ENCODE measurements around the gene INPP4B. TPM values are rescaled to one million over a fixed set of nuclear protein-coding genes. Genes with fewer than 3 reads are reported as not detected.

INPP4B gene
- total RNA-seq, 2 experiments from 2014 or later, result 23.5 to 29.7 TPM

DNA sequence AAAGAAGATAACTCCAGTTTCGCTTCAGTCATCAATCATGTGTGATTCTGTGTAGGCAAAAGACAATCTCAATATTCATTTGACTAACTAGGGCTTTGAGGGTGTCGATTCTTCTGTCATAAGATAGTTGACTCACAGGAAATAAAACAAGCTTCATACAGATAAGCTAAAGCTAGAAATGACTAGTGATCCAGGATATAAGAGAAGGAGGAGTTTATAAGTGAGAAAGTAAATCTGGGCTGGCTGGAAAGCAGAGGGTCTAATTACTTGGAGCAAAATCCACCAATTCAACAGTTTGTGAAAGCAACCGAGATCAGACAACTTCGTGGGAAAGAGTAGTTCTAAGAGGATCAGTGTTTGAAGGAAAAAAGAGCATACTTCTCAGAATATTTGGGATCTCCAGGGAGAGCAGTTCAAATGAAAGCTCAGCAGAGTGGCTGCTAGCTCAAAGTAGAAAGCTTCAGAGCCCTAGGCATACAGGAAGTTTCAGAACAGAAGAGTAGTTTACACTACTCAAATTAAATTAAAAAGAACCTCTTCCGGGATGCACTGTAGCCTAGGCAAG, 429.3 kb downstream of the INPP4B start:
- H3K36me3 Mint-ChIP-seq, result peaks cover 3% of the 10 kb centered on the region
- H3K4me1 Mint-ChIP-seq, result peaks cover 43% of the 10 kb centered on the region
- H3K4me3 Mint-ChIP-seq, result peak overlapping the region; percentile 60
- peak; percentile 96 for ATAC-seq
- CTCF ChIA-PET, result interaction anchor here (0.7 to 3.0 kb wide), 9 partner anchors 8 to 431 kb away, joined by 3 to 26 read pairs (median 4); no protein-coding TSS in a partner anchor
- no peaks in the 10 kb centered on the region for H3K27me3 Mint-ChIP-seq
- no peaks in the 10 kb centered on the region for H3K9me3 Mint-ChIP-seq (ENCODE audit: low read depth)
- peak overlapping the region; percentile 98 for H3K27ac Mint-ChIP-seq
- DNase-seq, result no peak

DNA sequence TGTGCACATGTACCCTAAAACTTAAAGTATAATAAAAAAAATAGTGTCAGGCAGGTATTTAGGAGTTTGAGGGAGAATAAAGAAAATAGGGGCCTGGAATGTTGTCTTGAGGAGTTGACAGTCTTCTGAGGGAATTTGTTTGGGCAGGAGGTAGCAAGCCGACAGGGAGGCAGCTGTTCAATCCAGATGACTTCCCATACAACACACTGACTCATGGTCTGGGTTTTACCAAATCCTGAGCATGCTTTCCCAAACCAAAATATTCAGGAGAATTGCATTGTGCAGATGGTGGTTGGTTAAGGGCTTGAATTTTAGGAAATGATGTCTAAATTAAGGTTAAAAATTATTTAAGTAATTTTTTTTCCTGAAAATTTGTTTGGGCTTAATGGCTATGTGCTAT, 430.0 kb downstream of the INPP4B start:
- Mint-ChIP-seq H3K4me1 (peaks cover 46% of the 10 kb centered on the region), H3K4me3 (no peak overlapping the region), H3K27ac (peak overlapping the region; percentile 98), H3K9me3 (ENCODE audit: low read depth) (no peaks in the 10 kb centered on the region), H3K27me3 (no peaks in the 10 kb centered on the region), H3K36me3 (peaks cover 3% of the 10 kb centered on the region)
- CTCF ChIA-PET, result interaction anchor here (1.2 to 3.0 kb wide), 4 partner anchors 10 to 432 kb away, joined by 3 to 26 read pairs (median 4); no protein-coding TSS in a partner anchor
- no peak for DNase-seq
- ATAC-seq, result no peak

GRCh38 chr4:142414366-142414990, 431.6 kb downstream of the INPP4B start:
- peaks cover 52% of the 10 kb centered on the region for H3K4me1 Mint-ChIP-seq
- CTCF ChIA-PET, result interaction anchor here (1.9 to 2.1 kb wide), 2 partner anchors 9 to 58 kb away, joined by 5 to 10 read pairs; no protein-coding TSS in a partner anchor
- H3K9me3 Mint-ChIP-seq (ENCODE audit: low read depth), result no peaks in the 10 kb centered on the region
- H3K4me3 Mint-ChIP-seq, result no peak overlapping the region
- no peak for DNase-seq
- no peak overlapping the region for H3K27ac Mint-ChIP-seq
- no peaks in the 10 kb centered on the region for H3K27me3 Mint-ChIP-seq
- ATAC-seq, result no peak
- peaks cover 3% of the 10 kb centered on the region for H3K36me3 Mint-ChIP-seq

- no peak for ATAC-seq
- CTCF ChIA-PET, result interaction anchor here (1.9 to 2.1 kb wide), 2 partner anchors 8 to 57 kb away, joined by 5 to 10 read pairs; no protein-coding TSS in a partner anchor
- no peaks in the 10 kb centered on the region for H3K27me3 Mint-ChIP-seq
- no peaks in the 10 kb centered on the region for H3K9me3 Mint-ChIP-seq (ENCODE audit: low read depth)
- H3K4me1 Mint-ChIP-seq, result peaks cover 51% of the 10 kb centered on the region
- H3K27ac Mint-ChIP-seq, result no peak overlapping the region
- no peak for DNase-seq
- peaks cover 3% of the 10 kb centered on the region for H3K36me3 Mint-ChIP-seq
- no peak overlapping the region for H3K4me3 Mint-ChIP-seq
These were observed 432.6 kb downstream of the INPP4B start for GRCh38 chr4:142413485-142413884.

GRCh38 chr4:142411993-142412392, 434.1 kb downstream of the INPP4B start:
- no peak for ATAC-seq
- Mint-ChIP-seq H3K9me3 (ENCODE audit: low read depth) (no peaks in the 10 kb centered on the region), H3K4me1 (peaks cover 51% of the 10 kb centered on the region), H3K36me3 (peaks cover 3% of the 10 kb centered on the region), H3K27me3 (no peaks in the 10 kb centered on the region), H3K4me3 (no peak overlapping the region), H3K27ac (no peak overlapping the region)
- no peak for DNase-seq
- CTCF ChIA-PET, result interaction anchor here (1.0 kb wide), 1 partner anchor 57 kb away, joined by 3 read pairs; no protein-coding TSS in a partner anchor

- Mint-ChIP-seq H3K36me3 (no peaks in the 10 kb centered on the region), H3K4me3 (no peak overlapping the region), H3K27ac (peak overlapping the region; percentile 73), H3K9me3 (ENCODE audit: low read depth) (no peaks in the 10 kb centered on the region), H3K4me1 (peaks cover 46% of the 10 kb centered on the region), H3K27me3 (no peaks in the 10 kb centered on the region)
- no peak for DNase-seq
- ATAC-seq, result no peak
- CTCF ChIA-PET, result interaction anchor here (3.3 kb wide), 1 partner anchor 9 kb away, joined by 26 read pairs; no protein-coding TSS in a partner anchor
These were observed 438.1 kb downstream of the INPP4B start for GRCh38 chr4:142408003-142408441.

GRCh38 chr4:142407596-142407995, 438.5 kb downstream of the INPP4B start:
- ATAC-seq (no peak), DNase-seq (no peak)
- peak overlapping the region; percentile 99 for H3K27ac Mint-ChIP-seq
- H3K4me3 Mint-ChIP-seq, result peak overlapping the region; percentile 89
- CTCF ChIA-PET, result interaction anchor here (1.0 to 3.3 kb wide), 3 partner anchors 10 to 52 kb away, joined by 3 to 26 read pairs (median 19); no protein-coding TSS in a partner anchor
- H3K4me1 Mint-ChIP-seq, result peaks cover 48% of the 10 kb centered on the region
- H3K36me3 Mint-ChIP-seq, result peaks cover 4% of the 10 kb centered on the region
- H3K27me3 Mint-ChIP-seq, result no peaks in the 10 kb centered on the region
- no peaks in the 10 kb centered on the region for H3K9me3 Mint-ChIP-seq (ENCODE audit: low read depth)

DNA sequence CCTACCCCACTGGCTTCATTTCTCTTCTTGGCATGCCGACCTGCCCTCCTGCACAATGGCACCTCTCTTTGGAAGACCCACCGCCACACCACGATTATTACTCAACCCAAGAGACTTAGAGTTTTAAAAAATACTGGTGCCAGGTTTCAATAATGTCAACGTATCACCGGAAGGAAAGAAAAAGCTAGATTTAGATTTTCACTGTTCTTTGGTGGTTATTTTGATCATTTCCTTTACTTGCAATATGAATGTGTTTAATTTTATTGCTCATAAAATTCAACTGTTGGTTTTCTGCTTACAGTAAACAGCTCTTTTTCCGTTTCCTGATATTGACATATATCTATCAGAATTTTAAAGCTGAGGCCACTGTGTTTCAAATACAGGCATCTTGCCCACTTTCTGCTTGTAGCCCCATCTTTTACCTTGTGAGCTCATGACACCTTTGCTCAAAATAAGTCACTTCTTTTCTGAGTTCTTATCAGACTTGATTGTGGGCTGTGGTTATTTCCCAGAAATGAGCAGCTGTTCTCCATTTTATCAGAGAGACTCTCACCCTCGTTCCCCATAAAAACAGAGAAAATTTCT, 439.1 kb downstream of the INPP4B start:
- ATAC-seq (peak; percentile 28), DNase-seq (peak; percentile 61)
- Mint-ChIP-seq H3K27me3 (no peaks in the 10 kb centered on the region), H3K4me3 (peak overlapping the region; percentile 89), H3K4me1 (peaks cover 51% of the 10 kb centered on the region), H3K36me3 (peaks cover 10% of the 10 kb centered on the region), H3K27ac (peak overlapping the region; percentile 99), H3K9me3 (ENCODE audit: low read depth) (no peaks in the 10 kb centered on the region)
- CTCF ChIA-PET, result interaction anchor here (1.0 to 3.3 kb wide), 5 partner anchors 8 to 51 kb away, joined by 3 to 26 read pairs (median 10); no protein-coding TSS in a partner anchor

DNA sequence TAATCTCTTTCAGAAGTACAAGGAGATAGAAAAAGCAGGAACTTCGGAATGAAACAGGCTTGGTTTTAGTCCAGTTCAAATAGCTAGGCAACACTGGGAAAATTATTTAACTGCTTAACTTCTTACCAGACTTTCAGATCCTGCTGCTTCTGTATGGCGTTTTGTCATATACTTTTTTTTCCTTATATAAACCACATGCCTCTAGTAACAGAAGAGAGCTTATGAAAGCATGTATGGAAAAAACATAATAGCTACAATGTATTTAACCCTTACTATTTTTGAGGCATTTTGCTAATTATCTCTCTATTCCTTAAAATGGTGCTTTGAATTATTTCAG, 439.6 kb downstream of the INPP4B start:
- Mint-ChIP-seq H3K4me3 (peak overlapping the region; percentile 89), H3K27me3 (no peaks in the 10 kb centered on the region), H3K27ac (peak overlapping the region; percentile 99), H3K36me3 (peaks cover 14% of the 10 kb centered on the region), H3K4me1 (peaks cover 50% of the 10 kb centered on the region), H3K9me3 (ENCODE audit: low read depth) (no peaks in the 10 kb centered on the region)
- DNase-seq (no peak), ATAC-seq (no peak)
- CTCF ChIA-PET, result interaction anchor here (1.8 to 3.3 kb wide), 4 partner anchors 8 to 51 kb away, joined by 4 to 26 read pairs (median 14); no protein-coding TSS in a partner anchor

- CTCF ChIA-PET, result interaction anchor here (0.9 to 3.3 kb wide), 8 partner anchors 9 to 279 kb away, joined by 3 to 26 read pairs (median 4); no protein-coding TSS in a partner anchor
- H3K27ac Mint-ChIP-seq, result peak overlapping the region; percentile 99
- H3K4me1 Mint-ChIP-seq, result peaks cover 51% of the 10 kb centered on the region
- peaks cover 14% of the 10 kb centered on the region for H3K36me3 Mint-ChIP-seq
- peak overlapping the region; percentile 89 for H3K4me3 Mint-ChIP-seq
- no peaks in the 10 kb centered on the region for H3K27me3 Mint-ChIP-seq
- DNase-seq (no peak), ATAC-seq (peak; percentile 14)
- no peaks in the 10 kb centered on the region for H3K9me3 Mint-ChIP-seq (ENCODE audit: low read depth)
These were observed 440.2 kb downstream of the INPP4B start for GRCh38 chr4:142405695-142406498.

DNA sequence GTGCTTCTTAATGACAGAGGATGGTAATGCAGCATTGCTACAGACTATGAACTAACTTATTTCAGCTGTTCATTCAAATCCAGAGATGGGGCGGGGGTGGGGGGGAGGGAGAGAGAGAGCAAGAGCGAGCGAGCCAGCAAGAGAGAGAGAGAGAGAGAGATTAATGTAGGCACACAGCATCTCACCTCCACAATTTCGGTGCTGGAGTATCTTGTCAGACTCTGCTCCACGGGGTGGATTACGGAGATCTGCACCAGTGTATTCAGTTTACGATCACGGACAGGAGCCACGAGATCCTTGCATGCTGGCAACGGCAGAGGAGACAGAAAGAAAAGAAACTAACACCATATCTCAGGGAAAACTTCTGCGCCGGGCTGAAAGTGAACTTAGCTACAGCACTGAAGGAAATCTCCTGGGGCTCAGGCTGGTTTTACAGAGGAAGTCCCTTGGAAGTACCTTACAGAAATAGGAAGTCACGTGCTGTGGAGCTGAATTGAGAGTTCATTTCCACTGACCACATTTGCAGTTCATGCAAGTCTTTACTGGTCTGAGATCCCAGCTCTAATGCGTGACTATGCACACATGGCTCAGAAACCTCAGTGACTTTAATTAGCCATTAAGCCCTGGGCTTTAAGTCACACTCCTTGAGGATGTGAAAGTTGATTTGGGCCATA, 440.9 kb downstream of the INPP4B start:
- peak overlapping the region; percentile 89 for H3K4me3 Mint-ChIP-seq
- ATAC-seq (peak; percentile 62), DNase-seq (peak; percentile 81)
- no peaks in the 10 kb centered on the region for H3K9me3 Mint-ChIP-seq (ENCODE audit: low read depth)
- peaks cover 14% of the 10 kb centered on the region for H3K36me3 Mint-ChIP-seq
- CTCF ChIA-PET, result interaction anchor here (0.9 to 3.3 kb wide), 8 partner anchors 8 to 278 kb away, joined by 3 to 26 read pairs (median 4); no protein-coding TSS in a partner anchor
- H3K4me1 Mint-ChIP-seq, result peaks cover 55% of the 10 kb centered on the region
- H3K27me3 Mint-ChIP-seq, result no peaks in the 10 kb centered on the region
- H3K27ac Mint-ChIP-seq, result peak overlapping the region; percentile 99

- H3K27me3 Mint-ChIP-seq, result no peaks in the 10 kb centered on the region
- CTCF ChIA-PET, result interaction anchor here (1.4 to 2.6 kb wide), 2 partner anchors 10 to 25 kb away, joined by 4 to 10 read pairs; no protein-coding TSS in a partner anchor
- peaks cover 19% of the 10 kb centered on the region for H3K36me3 Mint-ChIP-seq
- DNase-seq (peak; percentile 79), ATAC-seq (peak; percentile 17)
- peak overlapping the region; percentile 99 for H3K27ac Mint-ChIP-seq
- H3K4me3 Mint-ChIP-seq, result peak overlapping the region; percentile 89
- H3K9me3 Mint-ChIP-seq (ENCODE audit: low read depth), result no peaks in the 10 kb centered on the region
- peaks cover 58% of the 10 kb centered on the region for H3K4me1 Mint-ChIP-seq
These were observed 441.9 kb downstream of the INPP4B start for GRCh38 chr4:142404191-142404611.

All from activated CD8-positive, alpha-beta memory T cell treated with anti-CD3 and anti-CD28 coated beads, Interleukin-2, amount 10 ng/mL, durations not matched to agents 7 days and 5 days (primary cell).